ENCODE results near the gene SPIRE1. TPM values are rescaled to one million over a fixed set of nuclear protein-coding genes. Genes with fewer than 3 reads are reported as not detected.

The SPIRE1 gene
- total RNA-seq, 1 experiment from 2014 or later: 9.5 TPM

- Mint-ChIP-seq H3K27ac (ENCODE audit: unreplicated experiment) (no peak overlapping the region), H3K27me3 (ENCODE audit: insufficient read depth, unreplicated experiment) (peaks cover 14% of the 10 kb centered on the region), H3K9me3 (ENCODE audit: unreplicated experiment) (no peaks in the 10 kb centered on the region), H3K4me1 (ENCODE audit: low read depth, unreplicated experiment) (peaks cover 14% of the 10 kb centered on the region), H3K36me3 (ENCODE audit: insufficient read depth, unreplicated experiment) (no peaks in the 10 kb centered on the region), H3K4me3 (ENCODE audit: unreplicated experiment) (peak overlapping the region; percentile 88)
- no peak for TF ChIP-seq CTCF (IDR thresholded peaks at IDR 0.05; ENCODE audit: insufficient read depth in 1 of 2, low read depth in 1 of 2, low read length in 1 of 2, severe bottlenecking in 1 of 2, unreplicated experiment in 1 of 2)
- CTCF ChIA-PET: interaction anchor here (0.6 to 0.9 kb wide), 2 partner anchors 29 to 136 kb away, joined by 3 to 4 read pairs; no protein-coding TSS in a partner anchor
- no peaks in the 10 kb centered on the region for H3K36me3 ChIP-seq (ENCODE audit: control insufficient read depth, insufficient read depth, low read length)
- POLR2A ChIA-PET: no interaction called here
- no peaks in the 10 kb centered on the region for H3K27me3 ChIP-seq (replicated peaks; ENCODE audit: control insufficient read depth, insufficient read depth, low read length)
- BruUV-seq (replicated peaks): no TSS peak
- no peaks in the 10 kb centered on the region for H3K9me3 ChIP-seq
- intact Hi-C loops (cut with micrococcal nuclease; ENCODE audit: unreplicated experiment): loop anchor here (5.0 kb wide), 1 partner anchor 251 kb away; the partner anchor contains the start of gene SPIRE1
- DNase-seq: no peak
- H3K4me1 ChIP-seq: peaks cover 11% of the 10 kb centered on the region; the same call in 1 of the 2 replicates
- H3K4me3 ChIP-seq (ENCODE audit: low read depth, low read length): no peak overlapping the region
These were observed 251.4 kb downstream of the SPIRE1 start for GRCh38 chr18:12406371-12407111.

GRCh38 chr18:12405066-12405465 lies 252.8 kb downstream of the SPIRE1 start:
- CTCF ChIA-PET: no interaction called here
- Histone ChIP-seq H3K9me3 (no peaks in the 10 kb centered on the region), H3K27me3 (replicated peaks; ENCODE audit: control insufficient read depth, insufficient read depth, low read length) (no peaks in the 10 kb centered on the region), H3K36me3 (ENCODE audit: control insufficient read depth, insufficient read depth, low read length) (no peaks in the 10 kb centered on the region), H3K4me3 (ENCODE audit: low read depth, low read length) (no peak overlapping the region), H3K4me1 (peaks cover 1% of the 10 kb centered on the region; the same call in 1 of the 2 replicates)
- Mint-ChIP-seq H3K27ac (ENCODE audit: unreplicated experiment) (no peak overlapping the region), H3K9me3 (ENCODE audit: unreplicated experiment) (no peaks in the 10 kb centered on the region), H3K4me3 (ENCODE audit: unreplicated experiment) (no peak overlapping the region), H3K36me3 (ENCODE audit: insufficient read depth, unreplicated experiment) (no peaks in the 10 kb centered on the region), H3K4me1 (ENCODE audit: low read depth, unreplicated experiment) (peaks cover 14% of the 10 kb centered on the region), H3K27me3 (ENCODE audit: insufficient read depth, unreplicated experiment) (peaks cover 14% of the 10 kb centered on the region)
- no peak for TF ChIP-seq CTCF (IDR thresholded peaks at IDR 0.05; ENCODE audit: insufficient read depth in 1 of 2, low read depth in 1 of 2, low read length in 1 of 2, severe bottlenecking in 1 of 2, unreplicated experiment in 1 of 2)
- POLR2A ChIA-PET: no interaction called here
- no TSS peak for BruUV-seq (replicated peaks)
- intact Hi-C loops (cut with micrococcal nuclease; ENCODE audit: unreplicated experiment): loop anchor here (5.0 kb wide), 1 partner anchor 252 kb away; the partner anchor contains the start of gene SPIRE1
- no peak for DNase-seq

GRCh38 chr18:12403601-12404506 lies 254.1 kb downstream of the SPIRE1 start:
- no peak for TF ChIP-seq CTCF (IDR thresholded peaks at IDR 0.05; ENCODE audit: insufficient read depth in 1 of 2, low read depth in 1 of 2, low read length in 1 of 2, severe bottlenecking in 1 of 2, unreplicated experiment in 1 of 2)
- H3K4me3 ChIP-seq (ENCODE audit: low read depth, low read length): no peak overlapping the region
- no peak overlapping the region for H3K27ac Mint-ChIP-seq (ENCODE audit: unreplicated experiment)
- intact Hi-C loops (cut with micrococcal nuclease; ENCODE audit: unreplicated experiment): no loop called here
- DNase-seq: no peak
- no peaks in the 10 kb centered on the region for H3K36me3 ChIP-seq (ENCODE audit: control insufficient read depth, insufficient read depth, low read length)
- H3K27me3 ChIP-seq (replicated peaks; ENCODE audit: control insufficient read depth, insufficient read depth, low read length): no peaks in the 10 kb centered on the region
- no peaks in the 10 kb centered on the region for H3K4me1 ChIP-seq
- H3K4me3 Mint-ChIP-seq (ENCODE audit: unreplicated experiment): no peak overlapping the region
- H3K9me3 ChIP-seq: no peaks in the 10 kb centered on the region
- ChIA-PET CTCF (no interaction called here), POLR2A (interaction anchor here (0.7 kb wide), 1 partner anchor 11 kb away, joined by 6 read pairs; no protein-coding TSS in a partner anchor)
- H3K27me3 Mint-ChIP-seq (ENCODE audit: insufficient read depth, unreplicated experiment): peaks cover 14% of the 10 kb centered on the region
- BruUV-seq (replicated peaks): no TSS peak
- H3K4me1 Mint-ChIP-seq (ENCODE audit: low read depth, unreplicated experiment): peaks cover 14% of the 10 kb centered on the region
- H3K9me3 Mint-ChIP-seq (ENCODE audit: unreplicated experiment): no peaks in the 10 kb centered on the region
- H3K36me3 Mint-ChIP-seq (ENCODE audit: insufficient read depth, unreplicated experiment): no peaks in the 10 kb centered on the region
